Trophoblast cell (in vitro differentiated cells and primary cell): ENCODE results near the gene VTI1A.

Source experiments
- DNase-seq, 2 donors: peaks; one replicate each; pipeline ENCODE4 v3.0.0-alpha.2; 2016
- H2AFZ ChIP-seq: 2 replicates; pipeline ENCODE4 v1.6.1; 2013; ENCODE audit warnings: low read length, moderate library complexity, mild to moderate bottlenecking; ENCODE audit not compliant: insufficient read depth, poor library complexity
- H2AK5ac ChIP-seq: 2 replicates; pipeline ENCODE4 v1.6.1; 2013; ENCODE audit warnings: mild to moderate bottlenecking, low read length
- H2BK120ac ChIP-seq: 2 replicates; pipeline ENCODE4 v1.6.1; 2013; ENCODE audit warnings: low read length, mild to moderate bottlenecking, moderate library complexity; ENCODE audit not compliant: insufficient read depth, poor library complexity
- H2BK12ac ChIP-seq: 2 replicates; pipeline ENCODE4 v1.6.1; 2013; ENCODE audit warnings: mild to moderate bottlenecking, low read length, moderate library complexity
- H2BK5ac ChIP-seq: 2 replicates; pipeline ENCODE4 v1.6.1; 2013; ENCODE audit warnings: low read length, low read depth, moderate library complexity, mild to moderate bottlenecking; ENCODE audit not compliant: poor library complexity
- H3K14ac ChIP-seq: 2 replicates; pipeline ENCODE4 v1.6.1; 2013; ENCODE audit warnings: mild to moderate bottlenecking, low read length
- H3K18ac ChIP-seq: 2 replicates; pipeline ENCODE4 v1.6.1; 2013; ENCODE audit warnings: mild to moderate bottlenecking, low read length
- H3K23ac ChIP-seq: 2 replicates; pipeline ENCODE4 v1.6.1; 2013; ENCODE audit warnings: low read length
- H3K27ac ChIP-seq: 2 replicates; pipeline ENCODE4 v1.5.1; 2013; ENCODE audit warnings: low read depth, mild to moderate bottlenecking, inconsistent platforms, low read length, moderate library complexity
- H3K27me3 ChIP-seq: 2 replicates; pipeline ENCODE4 v1.6.1; 2013; ENCODE audit warnings: inconsistent platforms, mild to moderate bottlenecking, low read length, moderate library complexity; ENCODE audit not compliant: insufficient read depth
- H3K36me3 ChIP-seq, 2 experiments: 1 replicate in 1 of 2; 2 replicates in 1 of 2; pipeline ENCODE4 v1.6.1; 2013; ENCODE audit warnings: low read length in 2 of 2, mild to moderate bottlenecking in 2 of 2, moderate library complexity in 1 of 2; ENCODE audit not compliant: insufficient read depth in 2 of 2, control insufficient read depth in 1 of 2
- H3K4ac ChIP-seq: 2 replicates; pipeline ENCODE4 v1.6.1; 2013; ENCODE audit warnings: low read depth, mild to moderate bottlenecking, low read length, moderate library complexity
- H3K4me1 ChIP-seq, 2 experiments: 1 replicate in 1 of 2; 2 replicates in 1 of 2; pipeline ENCODE4 v1.6.1; 2013; ENCODE audit warnings: low read length in 2 of 2, mild to moderate bottlenecking in 2 of 2, moderate library complexity in 1 of 2; ENCODE audit not compliant: insufficient read depth in 2 of 2, control insufficient read depth in 1 of 2
- H3K4me2 ChIP-seq: 2 replicates; pipeline ENCODE4 v1.6.1; 2013; ENCODE audit warnings: inconsistent platforms, mild to moderate bottlenecking, low read length, moderate library complexity
- H3K4me3 ChIP-seq: 2 replicates; pipeline ENCODE4 v1.5.1; 2013; ENCODE audit warnings: mild to moderate bottlenecking, low read depth, low read length, inconsistent platforms
- H3K79me1 ChIP-seq: one replicate; pipeline ENCODE4 v1.6.1; 2013; ENCODE audit warnings: low read length
- H3K79me2 ChIP-seq: 2 replicates; pipeline ENCODE4 v1.6.1; 2013; ENCODE audit warnings: low read length, mild to moderate bottlenecking; ENCODE audit not compliant: control insufficient read depth, insufficient read depth, poor library complexity
- H3K9ac ChIP-seq: 2 replicates; pipeline ENCODE4 v1.6.1; 2013; ENCODE audit warnings: mild to moderate bottlenecking, low read length
- H3K9me3 ChIP-seq: 2 replicates; pipeline ENCODE4 v1.6.1; 2013; ENCODE audit warnings: low read depth, mild to moderate bottlenecking, control low read depth, inconsistent platforms, low read length; ENCODE audit not compliant: insufficient read depth
- H4K12ac ChIP-seq: 2 replicates; pipeline ENCODE4 v1.6.1; 2013; ENCODE audit warnings: low read depth, mild to moderate bottlenecking, low read length, moderate library complexity
- H4K8ac ChIP-seq: 2 replicates; pipeline ENCODE4 v1.6.1; 2013; ENCODE audit warnings: low read depth, mild to moderate bottlenecking, low read length, moderate library complexity
- H4K91ac ChIP-seq: one replicate; pipeline ENCODE4 v1.6.1; 2013; ENCODE audit warnings: low read depth, mild to moderate bottlenecking, low read length, moderate library complexity
- WGBS: extraction: QIAGEN DNeasy Blood & Tissue Kit; methylation state at CpG from one replicate; pipeline ENCODE4 v1.1.7; 2013; ENCODE audit warnings: missing lambda C conversion rate; ENCODE audit not compliant: insufficient read length, insufficient coverage; ENCODE audit errors: extremely low coverage; 5-methylcytosine and 5-hydroxymethylcytosine counted together

Gene VTI1A

DNA sequence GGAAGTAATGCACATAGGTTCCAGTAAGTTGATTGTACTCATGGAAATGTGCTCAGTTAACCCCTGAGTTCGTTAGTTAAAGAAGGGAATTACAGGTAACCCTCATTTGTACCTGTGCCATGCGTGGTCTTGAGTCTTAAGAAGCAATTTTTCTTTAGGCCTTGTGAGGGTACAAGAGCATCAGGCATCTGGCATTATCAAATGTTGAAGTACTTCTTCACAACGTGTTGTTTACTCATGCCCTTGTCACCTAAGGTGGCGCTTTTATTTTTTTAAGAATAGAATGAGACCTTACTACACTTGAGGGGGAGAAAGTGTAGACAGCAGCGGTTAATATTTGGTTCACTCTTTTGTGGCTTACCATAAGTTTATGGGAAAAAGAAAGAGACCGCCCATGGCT lies 167.1 kb downstream of the VTI1A start:
- H3K36me3 ChIP-seq, result no peaks in the 10 kb centered on the region
- H3K18ac ChIP-seq, result no peak overlapping the region
- H3K4me1 ChIP-seq, result no peaks in the 10 kb centered on the region
- WGBS, result no CpG with 5 or more reads among the region's 6 CpGs
- H3K9ac ChIP-seq, result no peak overlapping the region
- no peak for DNase-seq
- H3K4ac ChIP-seq, result no peak overlapping the region
- no peak overlapping the region for H2AFZ ChIP-seq
- H4K8ac ChIP-seq, result no peak overlapping the region
- H4K91ac ChIP-seq, result no peak overlapping the region
- H3K27ac ChIP-seq, result no peak overlapping the region
- H2AK5ac ChIP-seq, result no peak overlapping the region
- H3K14ac ChIP-seq, result no peak overlapping the region
- no peaks in the 10 kb centered on the region for H3K27me3 ChIP-seq
- no peak overlapping the region for H2BK5ac ChIP-seq
- H3K23ac ChIP-seq, result no peak overlapping the region
- no peak overlapping the region for H3K4me3 ChIP-seq
- H4K12ac ChIP-seq, result no peak overlapping the region
- H3K79me2 ChIP-seq, result no peaks in the 10 kb centered on the region
- no peak overlapping the region for H3K4me2 ChIP-seq
- no peaks in the 10 kb centered on the region for H3K9me3 ChIP-seq
- H2BK12ac ChIP-seq, result no peak overlapping the region
- no peak overlapping the region for H2BK120ac ChIP-seq
- H3K79me1 ChIP-seq, result no peaks in the 10 kb centered on the region

DNA sequence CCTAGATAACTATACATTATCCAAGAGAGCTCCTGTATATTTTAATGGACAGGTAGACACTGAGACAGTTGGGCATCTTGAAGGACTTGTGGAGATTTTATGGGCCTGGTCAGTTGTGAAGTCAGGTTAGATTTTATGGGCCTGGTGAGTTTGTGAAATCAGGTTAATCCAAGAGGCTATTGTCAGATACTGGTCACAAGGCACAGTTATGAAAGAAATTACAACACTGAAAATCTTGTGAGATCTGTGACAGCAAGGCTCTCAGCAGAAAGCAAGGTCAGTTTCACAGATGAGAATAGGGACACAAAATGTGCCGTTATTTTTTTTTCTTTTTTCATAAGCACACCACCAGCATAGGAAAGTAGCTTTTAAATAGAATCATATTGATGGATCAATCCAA lies 167.6 kb downstream of the VTI1A start:
- Histone ChIP-seq H3K4me3 (no peak overlapping the region), H3K27ac (no peak overlapping the region), H3K18ac (no peak overlapping the region), H3K9ac (no peak overlapping the region), H3K27me3 (no peaks in the 10 kb centered on the region), H3K4me1 (peaks cover 2 to 5% of the 10 kb centered on the region in 2 experiments), H3K36me3 (no peaks in the 10 kb centered on the region), H4K12ac (no peak overlapping the region), H3K79me2 (no peaks in the 10 kb centered on the region), H2AK5ac (no peak overlapping the region), H3K23ac (no peak overlapping the region), H4K91ac (no peak overlapping the region), H3K14ac (no peak overlapping the region), H2BK120ac (no peak overlapping the region), H4K8ac (no peak overlapping the region), H3K4me2 (no peak overlapping the region), H2BK12ac (no peak overlapping the region), H3K9me3 (no peaks in the 10 kb centered on the region), H2AFZ (no peak overlapping the region), H3K4ac (no peak overlapping the region), H2BK5ac (no peak overlapping the region), H3K79me1 (peaks cover 1% of the 10 kb centered on the region)
- WGBS, result no CpG with 5 or more reads among the region's 1 CpG
- DNase-seq, result no peak

DNA sequence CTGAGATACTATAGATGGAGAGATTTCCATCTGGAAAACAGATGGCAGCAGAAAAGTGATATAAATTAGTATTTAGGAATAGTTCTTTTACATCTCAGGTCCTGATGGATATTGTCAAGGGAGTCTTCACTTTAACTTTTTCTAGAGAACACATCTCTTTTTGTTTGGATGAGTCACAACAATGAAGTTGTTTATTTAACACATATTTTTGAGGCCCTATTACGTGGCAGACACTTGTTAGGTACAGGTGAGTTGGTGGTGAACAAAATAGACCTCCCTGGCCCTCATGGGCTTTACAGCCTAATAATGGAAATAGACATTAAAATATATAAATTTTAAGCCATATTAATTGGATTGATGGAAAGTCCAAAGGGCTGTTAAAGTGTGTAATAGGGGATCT lies 168.3 kb downstream of the VTI1A start:
- WGBS, result no CpG with 5 or more reads among the region's 1 CpG
- no peak overlapping the region for H4K8ac ChIP-seq

DNA sequence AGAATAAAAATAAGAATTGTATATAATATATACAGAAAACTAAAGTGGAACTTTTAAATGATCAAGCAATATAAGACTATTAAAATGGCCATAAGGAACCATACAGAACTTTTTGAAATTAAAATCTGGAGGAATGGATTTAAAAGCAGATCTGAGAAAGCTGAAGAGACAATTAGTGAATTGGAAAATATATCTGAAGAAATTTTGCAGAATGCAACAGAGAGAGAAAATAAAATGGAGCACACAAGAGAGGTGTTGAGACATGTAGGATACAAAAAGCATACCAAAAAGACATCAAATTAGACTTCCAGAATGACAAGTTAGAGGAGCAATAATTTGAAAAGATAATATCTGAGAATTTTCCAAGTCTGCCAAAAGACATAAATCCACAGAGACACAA lies 169.6 kb downstream of the VTI1A start:
- Histone ChIP-seq H2BK120ac (no peak overlapping the region), H3K79me1 (peaks cover 2% of the 10 kb centered on the region), H4K8ac (no peak overlapping the region), H4K12ac (no peak overlapping the region), H3K9ac (no peak overlapping the region), H3K4me1 (peaks cover 3 to 7% of the 10 kb centered on the region in 2 experiments), H3K4ac (no peak overlapping the region), H2BK5ac (no peak overlapping the region), H3K4me2 (no peak overlapping the region), H3K4me3 (no peak overlapping the region), H3K27me3 (no peaks in the 10 kb centered on the region), H2AK5ac (no peak overlapping the region), H3K36me3 (no peaks in the 10 kb centered on the region), H3K23ac (no peak overlapping the region), H3K18ac (no peak overlapping the region), H3K79me2 (no peaks in the 10 kb centered on the region), H3K9me3 (no peaks in the 10 kb centered on the region), H2BK12ac (no peak overlapping the region), H3K27ac (no peak overlapping the region), H4K91ac (no peak overlapping the region), H2AFZ (no peak overlapping the region), H3K14ac (no peak overlapping the region)
- DNase-seq, result no peak

More for the DNA sequence above, 168.3 kb downstream of the VTI1A start:
- Histone ChIP-seq H3K9me3 (no peaks in the 10 kb centered on the region), H3K27me3 (no peaks in the 10 kb centered on the region), H3K4me2 (no peak overlapping the region), H2AFZ (no peak overlapping the region), H2BK120ac (no peak overlapping the region), H3K79me2 (no peaks in the 10 kb centered on the region), H3K4me1 (peaks cover 3 to 7% of the 10 kb centered on the region in 2 experiments), H3K4me3 (no peak overlapping the region), H4K12ac (no peak overlapping the region), H3K36me3 (no peaks in the 10 kb centered on the region), H3K27ac (no peak overlapping the region), H3K14ac (no peak overlapping the region), H4K91ac (no peak overlapping the region), H3K4ac (no peak overlapping the region), H3K23ac (no peak overlapping the region), H3K79me1 (peaks cover 2% of the 10 kb centered on the region), H2AK5ac (no peak overlapping the region), H2BK5ac (no peak overlapping the region), H3K18ac (no peak overlapping the region), H2BK12ac (no peak overlapping the region), H3K9ac (no peak overlapping the region)
- no peak for DNase-seq
